Esophagus muscularis mucosa (tissue), 3 donors: ENCODE data around the gene ESD.

Experiments
- POLR2A ChIP-seq: fragments of 450-650 bp; IDR thresholded peaks from one replicate; pipeline ENCODE4 v1.6.1; 2017; ENCODE audit warnings: antibody characterized with exemption, moderate library complexity, mild to moderate bottlenecking, low read depth
- POLR2AphosphoS5 ChIP-seq, 2 donors: sonication (generic); formaldehyde crosslinking; IDR thresholded peaks; one replicate each; pipeline ENCODE4 v1.6.1; 2017; ENCODE audit warnings: antibody characterized with exemption in 2 of 2
- TF ChIP-seq, protein P1 (sequence below), 3 experiments: fragments of 200-600 bp in 2 of 3; fragments of 450-650 bp in 1 of 3; sonication (generic) in 2 of 3; IDR thresholded peaks; one replicate each; pipeline ENCODE4 v1.5.1; 2017 to 2019; ENCODE audit warnings: antibody characterized with exemption in 3 of 3, mild to moderate bottlenecking in 2 of 3, moderate library complexity in 1 of 3

DNA sequence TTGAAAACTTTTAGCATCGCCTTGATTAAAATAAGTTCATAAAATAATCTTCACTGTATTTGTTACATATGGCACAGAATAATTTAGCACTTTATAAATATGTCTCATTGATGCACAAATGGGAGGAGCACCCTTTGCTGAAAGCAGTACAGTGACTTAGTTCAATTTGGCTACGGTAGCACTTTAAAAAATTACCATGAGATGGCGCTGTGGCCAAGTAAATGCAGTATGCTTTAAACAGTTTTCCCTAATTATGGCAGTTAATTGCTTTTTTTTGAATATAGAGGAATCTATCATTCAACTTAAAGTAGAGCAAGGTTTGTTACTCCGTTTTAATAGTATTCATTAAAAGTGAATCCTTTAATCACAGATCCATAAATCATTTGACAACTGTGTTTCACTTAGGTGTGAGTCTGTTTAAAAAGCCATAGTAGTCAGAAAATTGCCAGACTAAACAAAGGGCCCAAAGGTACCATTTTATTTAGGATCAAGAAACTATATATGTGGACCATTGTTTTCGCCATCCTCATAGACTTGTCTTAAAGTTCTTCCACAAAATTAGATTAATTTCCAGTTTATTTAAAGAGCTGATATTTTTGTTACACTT is 34.7 kb upstream of the ESD start:
- TF ChIP-seq, protein P1, sequence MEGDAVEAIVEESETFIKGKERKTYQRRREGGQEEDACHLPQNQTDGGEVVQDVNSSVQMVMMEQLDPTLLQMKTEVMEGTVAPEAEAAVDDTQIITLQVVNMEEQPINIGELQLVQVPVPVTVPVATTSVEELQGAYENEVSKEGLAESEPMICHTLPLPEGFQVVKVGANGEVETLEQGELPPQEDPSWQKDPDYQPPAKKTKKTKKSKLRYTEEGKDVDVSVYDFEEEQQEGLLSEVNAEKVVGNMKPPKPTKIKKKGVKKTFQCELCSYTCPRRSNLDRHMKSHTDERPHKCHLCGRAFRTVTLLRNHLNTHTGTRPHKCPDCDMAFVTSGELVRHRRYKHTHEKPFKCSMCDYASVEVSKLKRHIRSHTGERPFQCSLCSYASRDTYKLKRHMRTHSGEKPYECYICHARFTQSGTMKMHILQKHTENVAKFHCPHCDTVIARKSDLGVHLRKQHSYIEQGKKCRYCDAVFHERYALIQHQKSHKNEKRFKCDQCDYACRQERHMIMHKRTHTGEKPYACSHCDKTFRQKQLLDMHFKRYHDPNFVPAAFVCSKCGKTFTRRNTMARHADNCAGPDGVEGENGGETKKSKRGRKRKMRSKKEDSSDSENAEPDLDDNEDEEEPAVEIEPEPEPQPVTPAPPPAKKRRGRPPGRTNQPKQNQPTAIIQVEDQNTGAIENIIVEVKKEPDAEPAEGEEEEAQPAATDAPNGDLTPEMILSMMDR (IDR thresholded peaks at IDR 0.05) = peak; percentile 66 to 76 (median 72)
- TF ChIP-seq POLR2A = no peak
- no peak for TF ChIP-seq POLR2AphosphoS5 (IDR thresholded peaks at IDR 0.05)
